TTC549 (cell line): ENCODE measurements around the gene YJEFN3.

Source experiments
- FAIRE-seq: peaks from 2 replicates; lab custom pipeline; 2012; peaks lifted over from hg19 to GRCh38; lab: Jason Lieb, UNC

The YJEFN3 gene

DNA sequence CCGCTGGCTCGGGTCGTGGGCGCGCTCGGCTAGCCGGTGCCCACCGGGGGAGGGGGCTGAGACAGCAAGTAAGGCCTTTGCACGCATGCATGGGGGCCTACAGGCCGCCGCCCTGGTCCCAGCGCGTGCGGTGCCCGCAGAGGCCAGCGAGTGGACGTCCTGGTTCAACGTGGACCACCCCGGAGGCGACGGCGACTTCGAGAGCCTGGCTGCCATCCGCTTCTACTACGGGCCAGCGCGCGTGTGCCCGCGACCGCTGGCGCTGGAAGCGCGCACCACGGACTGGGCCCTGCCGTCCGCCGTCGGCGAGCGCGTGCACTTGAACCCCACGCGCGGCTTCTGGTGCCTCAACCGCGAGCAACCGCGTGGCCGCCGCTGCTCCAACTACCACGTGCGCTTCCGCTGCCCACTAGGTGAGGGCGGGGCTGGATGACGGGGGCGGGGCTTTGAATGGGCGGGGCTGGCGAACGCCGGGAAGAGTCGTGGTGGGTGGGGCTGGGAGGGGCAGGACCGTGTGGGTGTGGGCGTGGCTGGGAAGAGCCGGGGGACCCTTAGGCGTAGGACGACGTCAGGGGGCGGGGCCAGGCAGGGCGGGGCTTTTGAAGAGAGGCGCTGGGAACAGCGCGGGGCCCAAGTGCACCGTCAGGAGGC lies 11.5 kb downstream of the YJEFN3 start:
- no peak for FAIRE-seq

- FAIRE-seq, result no peak
These were observed 12.2 kb downstream of the YJEFN3 start for GRCh38 chr19:19540715-19541515.

- FAIRE-seq, result no peak
These were observed 12.9 kb downstream of the YJEFN3 start for GRCh38 chr19:19541616-19542015.

- FAIRE-seq, result no peak
These were observed 13.8 kb downstream of the YJEFN3 start for GRCh38 chr19:19542507-19542906.

DNA sequence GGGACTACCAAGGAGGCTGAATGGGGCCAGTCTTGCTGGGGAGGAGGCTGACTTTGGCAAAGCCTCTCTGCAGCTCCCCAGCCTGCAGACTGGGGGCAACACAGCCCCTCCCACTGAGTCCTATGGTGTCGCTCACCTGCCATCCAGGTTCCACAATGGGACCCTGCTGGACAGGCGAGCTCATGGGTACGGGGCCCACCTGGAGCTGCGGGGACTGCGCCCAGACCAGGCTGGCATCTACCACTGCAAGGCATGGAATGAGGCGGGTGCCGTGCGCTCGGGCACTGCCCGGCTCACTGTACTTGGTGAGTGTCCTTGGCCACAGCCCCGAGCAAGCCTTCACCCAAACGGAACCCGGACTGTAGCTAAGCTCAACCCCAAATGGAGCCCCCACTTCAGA lies 14.4 kb downstream of the YJEFN3 start:
- no peak for FAIRE-seq

DNA sequence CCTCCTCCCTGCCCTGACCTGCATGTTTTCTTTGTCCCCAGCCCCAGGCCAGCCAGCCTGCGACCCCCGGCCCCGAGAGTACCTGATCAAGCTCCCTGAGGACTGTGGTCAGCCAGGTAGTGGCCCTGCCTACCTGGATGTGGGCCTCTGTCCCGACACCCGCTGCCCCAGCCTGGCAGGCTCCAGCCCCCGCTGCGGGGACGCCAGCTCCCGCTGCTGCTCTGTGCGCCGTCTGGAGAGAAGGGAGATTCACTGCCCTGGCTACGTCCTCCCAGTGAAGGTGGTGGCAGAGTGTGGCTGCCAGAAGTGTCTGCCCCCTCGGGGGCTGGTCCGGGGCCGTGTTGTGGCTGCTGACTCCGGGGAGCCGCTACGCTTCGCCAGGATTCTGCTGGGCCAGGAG lies 14.9 kb downstream of the YJEFN3 start:
- FAIRE-seq, result no peak

DNA sequence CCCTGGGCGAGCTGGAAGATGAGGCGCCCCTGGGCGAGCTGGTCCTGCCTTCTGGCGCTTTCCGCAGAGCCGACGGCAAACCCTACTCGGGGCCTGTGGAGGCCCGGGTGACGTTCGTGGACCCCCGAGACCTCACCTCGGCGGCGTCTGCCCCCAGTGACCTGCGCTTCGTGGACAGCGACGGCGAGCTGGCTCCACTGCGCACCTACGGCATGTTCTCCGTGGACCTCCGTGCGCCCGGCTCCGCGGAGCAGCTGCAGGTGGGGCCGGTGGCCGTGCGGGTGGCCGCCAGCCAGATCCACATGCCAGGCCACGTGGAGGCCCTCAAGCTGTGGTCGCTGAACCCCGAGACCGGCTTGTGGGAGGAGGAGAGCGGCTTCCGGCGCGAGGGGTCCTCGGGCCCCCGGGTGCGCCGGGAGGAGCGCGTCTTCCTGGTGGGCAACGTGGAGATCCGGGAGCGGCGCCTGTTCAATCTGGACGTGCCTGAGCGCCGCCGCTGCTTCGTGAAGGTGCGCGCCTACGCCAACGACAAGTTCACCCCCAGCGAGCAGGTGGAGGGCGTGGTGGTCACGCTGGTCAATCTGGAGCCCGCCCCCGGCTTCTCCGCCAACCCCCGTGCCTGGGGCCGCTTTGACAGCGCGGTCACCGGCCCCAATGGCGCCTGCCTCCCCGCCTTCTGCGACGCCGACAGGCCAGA lies 15.7 kb downstream of the YJEFN3 start:
- FAIRE-seq, result no peak

DNA sequence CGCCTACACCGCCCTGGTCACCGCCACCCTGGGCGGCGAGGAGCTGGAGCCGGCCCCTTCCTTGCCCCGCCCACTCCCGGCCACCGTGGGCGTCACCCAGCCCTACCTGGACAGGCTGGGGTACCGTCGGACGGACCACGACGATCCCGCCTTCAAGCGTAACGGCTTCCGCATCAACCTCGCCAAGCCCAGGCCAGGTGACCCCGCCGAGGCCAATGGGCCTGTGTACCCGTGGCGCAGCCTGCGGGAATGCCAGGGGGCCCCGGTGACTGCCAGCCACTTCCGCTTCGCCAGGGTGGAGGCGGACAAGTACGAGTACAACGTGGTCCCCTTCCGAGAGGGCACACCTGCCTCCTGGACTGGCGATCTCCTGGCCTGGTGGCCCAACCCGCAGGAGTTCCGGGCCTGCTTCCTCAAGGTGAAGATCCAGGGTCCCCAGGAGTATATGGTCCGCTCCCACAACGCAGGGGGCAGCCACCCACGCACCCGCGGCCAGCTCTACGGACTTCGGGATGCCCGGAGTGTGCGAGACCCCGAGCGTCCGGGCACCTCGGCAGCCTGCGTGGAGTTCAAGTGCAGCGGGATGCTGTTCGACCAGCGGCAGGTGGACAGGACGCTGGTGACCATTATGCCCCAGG lies 16.4 kb downstream of the YJEFN3 start:
- FAIRE-seq, result no peak

GRCh38 chr19:19545707-19546106 lies 17.0 kb downstream of the YJEFN3 start:
- FAIRE-seq, result no peak

GRCh38 chr19:19546751-19547162 lies 18.0 kb downstream of the YJEFN3 start:
- no peak for FAIRE-seq

- no peak for FAIRE-seq
These were observed 19.1 kb downstream of the YJEFN3 start for GRCh38 chr19:19547674-19548336.

DNA sequence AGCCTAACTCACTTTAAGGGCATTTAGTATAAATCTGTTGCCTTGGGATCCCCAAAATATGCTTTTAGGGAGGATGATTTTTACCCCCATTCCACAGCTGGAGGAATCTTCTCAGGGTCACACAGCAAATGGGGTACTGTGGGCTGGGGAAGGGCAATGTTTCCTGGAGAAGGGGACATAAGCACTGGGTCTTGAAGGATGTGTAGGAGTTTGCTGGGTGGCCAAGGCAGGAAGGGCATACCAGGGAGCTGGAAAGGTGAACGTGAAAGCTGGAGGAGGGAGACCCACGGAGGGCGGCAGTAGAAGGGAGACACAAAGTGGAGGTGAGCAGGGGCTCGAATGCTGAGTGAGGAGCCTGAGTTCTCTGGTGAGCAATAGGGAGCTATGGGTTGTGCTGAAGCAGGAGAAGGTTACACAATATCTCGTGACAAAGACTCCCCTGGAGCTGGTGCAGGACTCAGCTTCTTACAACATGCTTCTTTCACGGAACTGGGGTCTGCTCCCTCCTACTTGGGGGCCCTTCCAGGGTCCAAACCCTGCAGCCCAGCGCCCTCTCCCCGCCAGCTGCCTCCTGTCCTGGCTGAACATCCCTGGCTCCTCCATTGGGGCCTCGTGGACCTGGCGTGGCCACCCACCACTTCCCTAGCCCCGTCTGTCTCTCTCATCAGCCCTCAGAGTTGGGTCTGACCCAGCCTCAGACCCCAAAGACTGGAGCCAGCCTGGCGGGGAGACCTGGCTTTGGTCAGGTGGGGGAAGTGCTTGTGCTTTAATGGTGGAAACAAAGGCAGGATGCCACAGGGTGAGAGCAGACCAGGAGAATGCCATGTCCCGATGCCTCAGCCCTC lies 20.4 kb downstream of the YJEFN3 start:
- FAIRE-seq, result no peak

DNA sequence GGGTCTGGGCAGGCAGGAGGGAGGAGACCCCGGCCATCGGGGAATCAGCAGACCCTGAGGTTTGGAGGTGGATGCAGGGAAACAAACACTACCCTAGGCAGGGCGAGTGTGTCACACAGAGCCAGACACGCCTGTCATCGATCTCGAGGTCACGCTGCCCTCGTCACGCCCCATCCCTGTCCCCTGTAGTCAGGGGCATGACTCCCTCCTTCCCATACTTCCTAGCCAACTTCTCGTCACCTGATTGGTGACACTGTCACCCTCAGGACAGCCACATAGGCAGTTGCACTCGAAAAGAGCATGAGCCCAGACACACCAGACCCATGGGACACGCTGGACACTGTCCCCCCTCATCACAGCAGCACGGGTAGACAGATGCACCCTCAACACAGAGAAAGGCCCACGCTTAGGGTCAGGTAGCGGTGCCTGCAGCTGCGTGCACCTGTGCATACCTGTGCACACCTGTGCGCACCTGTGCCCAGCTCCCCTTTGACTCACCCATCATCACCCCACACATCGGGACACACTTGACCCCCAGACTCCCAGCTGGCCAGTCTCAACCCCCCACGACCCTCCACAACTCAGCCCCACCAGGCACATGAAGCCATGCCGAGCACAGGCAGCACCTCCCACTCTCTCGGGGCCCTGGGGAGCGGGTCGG lies 21.2 kb downstream of the YJEFN3 start:
- no peak for FAIRE-seq

DNA sequence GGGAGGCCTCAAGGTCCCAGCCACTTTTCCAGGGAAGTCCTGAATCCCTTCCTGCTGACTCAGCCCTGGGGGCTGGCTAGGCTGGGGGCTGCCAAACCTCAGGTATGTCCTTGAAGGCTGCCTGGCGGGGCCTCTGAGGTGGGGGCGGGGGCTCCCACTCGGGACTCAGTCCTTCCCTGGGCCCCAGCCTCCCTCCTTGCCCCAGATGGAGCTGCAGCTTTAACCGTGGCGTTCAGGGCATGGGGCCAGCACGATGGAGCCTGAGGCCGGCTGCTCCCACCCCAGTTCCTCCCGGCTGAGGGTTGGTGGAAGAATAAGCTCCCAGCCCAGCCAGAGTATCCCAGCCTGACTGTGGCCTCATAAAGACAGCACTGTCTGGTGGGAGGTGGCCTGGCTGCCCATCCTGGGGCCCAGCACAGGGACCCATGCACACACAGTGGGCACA lies 21.8 kb downstream of the YJEFN3 start:
- no peak for FAIRE-seq

- no peak for FAIRE-seq
These were observed 22.5 kb downstream of the YJEFN3 start for GRCh38 chr19:19550972-19551852.

GRCh38 chr19:19551853-19552192 lies 23.1 kb downstream of the YJEFN3 start:
- no peak for FAIRE-seq

DNA sequence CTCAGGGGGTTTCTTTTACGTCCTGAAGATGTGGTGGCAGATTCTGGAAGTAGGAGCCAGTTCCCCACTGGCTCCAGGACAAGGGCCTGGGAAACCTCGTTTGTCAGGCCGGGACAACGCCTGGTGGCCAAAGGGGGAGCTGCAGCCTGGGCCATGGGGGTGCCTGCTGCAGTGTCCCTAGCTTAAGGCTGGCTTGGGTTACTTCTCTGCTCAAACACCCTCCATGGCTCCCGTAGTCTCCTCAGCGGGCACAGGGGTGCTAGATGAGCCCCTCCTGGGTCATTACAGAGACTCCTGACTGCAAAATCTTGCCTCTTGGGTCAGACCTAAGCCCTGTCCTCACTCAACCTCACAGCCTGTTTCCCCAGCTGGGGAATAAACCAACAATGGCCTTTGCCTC lies 24.1 kb downstream of the YJEFN3 start:
- FAIRE-seq, result no peak

DNA sequence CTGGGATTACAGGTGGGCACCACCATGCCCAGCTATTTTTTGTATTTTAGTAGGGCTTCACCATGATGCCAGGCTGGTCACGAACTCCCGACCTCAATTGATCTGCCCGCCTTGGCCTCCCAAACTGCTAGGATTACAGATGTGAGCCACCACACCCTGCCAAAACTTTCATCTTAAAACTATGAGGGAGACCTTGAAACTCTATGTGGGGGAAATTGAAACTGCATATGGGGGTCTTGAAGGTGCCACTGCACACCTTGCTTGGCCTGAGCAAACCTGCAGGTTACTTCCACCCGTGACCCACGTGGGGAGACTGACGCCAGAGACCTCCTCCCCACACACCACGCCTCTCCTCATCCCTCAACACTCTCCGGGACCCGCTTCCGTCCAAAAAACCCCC lies 25.0 kb downstream of the YJEFN3 start:
- FAIRE-seq, result no peak

DNA sequence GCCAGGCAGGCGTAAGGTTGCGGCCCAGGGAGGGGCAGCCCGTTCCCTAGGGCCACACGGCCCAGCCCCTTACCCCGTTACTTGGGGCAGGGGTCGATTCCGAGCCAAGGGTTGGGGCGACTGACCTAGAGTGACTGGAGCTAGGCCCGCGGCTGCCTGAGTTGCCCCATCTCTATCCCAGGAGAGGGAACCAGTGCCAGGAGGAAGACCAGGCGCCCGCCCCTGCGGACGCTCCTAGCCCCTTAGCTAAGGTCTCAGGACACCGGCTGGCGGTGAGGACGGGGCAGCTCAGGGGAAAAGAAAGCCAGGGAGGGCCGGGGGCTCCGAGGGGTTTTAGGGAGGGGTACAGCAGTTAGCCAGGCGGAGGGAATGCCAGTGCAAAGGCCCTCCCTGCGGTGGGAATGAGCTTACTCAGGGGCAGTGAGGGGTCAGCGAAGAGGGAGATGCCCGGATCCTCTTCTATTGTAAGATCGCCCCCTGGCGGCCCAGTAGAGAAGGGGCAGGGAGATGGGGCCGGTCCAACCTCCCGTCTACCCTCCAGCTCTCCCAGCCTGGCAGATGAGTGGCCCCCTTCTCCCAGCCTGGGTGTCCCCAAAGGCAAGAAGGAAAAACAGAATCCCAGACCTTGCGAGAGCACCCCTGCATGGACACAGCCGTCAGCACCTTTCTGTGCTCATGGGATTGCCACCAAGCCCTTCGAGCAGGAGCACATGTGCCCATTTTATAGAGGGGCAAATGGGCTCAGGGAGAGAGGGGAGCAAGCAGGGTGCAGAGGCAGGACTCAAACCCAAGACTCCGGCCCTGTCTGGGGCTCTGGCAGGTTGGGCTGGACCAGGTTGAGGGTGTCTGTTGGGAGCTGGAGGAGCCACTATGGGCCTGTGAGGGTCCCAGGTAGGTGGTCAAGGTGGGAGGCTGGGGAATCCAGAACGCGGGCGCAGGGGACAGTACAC lies 25.6 kb downstream of the YJEFN3 start:
- no peak for FAIRE-seq
